ENCODE results near the gene ATP8A1. TPM values are rescaled to one million over a fixed set of nuclear protein-coding genes. Genes with fewer than 3 reads are reported as not detected.
"Not testable (repeated sequence)": the region's sequence is repeated elsewhere in the genome, so short reads cannot be mapped to it uniquely, and the experiment has no call there.

ATP8A1 gene
- polyA plus RNA-seq, 4 donors: 27.0 to 34.6 (median 27.6) TPM

DNA sequence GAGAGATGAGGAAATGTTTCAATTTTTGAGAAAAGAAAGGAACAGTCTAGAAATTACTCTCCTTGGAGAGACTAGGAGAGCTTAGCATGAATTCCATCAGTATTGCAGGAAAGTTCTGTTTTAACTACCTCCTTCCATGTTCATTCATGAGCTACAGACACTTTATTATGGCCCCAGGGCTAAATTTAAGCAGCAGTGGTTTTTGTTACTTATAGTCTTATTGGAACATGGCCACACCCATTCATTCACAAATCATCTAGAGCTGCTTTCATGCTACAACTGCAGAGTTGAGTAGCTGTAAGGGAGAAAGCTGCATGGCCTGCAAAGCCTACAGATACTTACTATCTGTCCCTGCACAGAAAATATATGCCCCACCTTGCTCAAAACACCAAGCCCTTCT lies 178.0 kb downstream of the ATP8A1 start:
- DNase-seq (ENCODE audit: low read depth in 4 of 4, low spot score in 2 of 4): no peak

GRCh38 chr4:42478509-42478908 lies 178.4 kb downstream of the ATP8A1 start:
- no peak for DNase-seq (ENCODE audit: low read depth in 4 of 4, low spot score in 2 of 4)

DNA sequence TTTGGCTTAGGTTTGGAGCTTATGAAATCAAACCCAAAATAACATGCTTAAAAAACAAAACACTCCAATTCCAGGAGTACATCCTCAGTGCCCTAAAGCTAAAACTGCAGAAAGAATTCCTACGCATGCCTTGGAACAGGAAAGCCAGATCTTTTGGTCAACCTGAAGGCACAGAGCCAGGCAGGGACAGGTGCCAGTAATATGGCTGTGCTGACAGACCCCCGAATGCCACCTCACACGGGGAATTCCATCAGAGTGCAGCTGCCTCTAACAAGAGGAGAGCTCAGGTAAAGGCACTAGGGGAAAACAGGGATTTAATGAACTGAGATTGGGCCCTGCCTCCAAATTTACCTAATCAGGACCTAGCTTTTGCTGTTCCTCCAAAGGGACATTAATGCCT lies 182.5 kb downstream of the ATP8A1 start:
- no peak for DNase-seq (ENCODE audit: low read depth in 4 of 4, low spot score in 2 of 4)

DNA sequence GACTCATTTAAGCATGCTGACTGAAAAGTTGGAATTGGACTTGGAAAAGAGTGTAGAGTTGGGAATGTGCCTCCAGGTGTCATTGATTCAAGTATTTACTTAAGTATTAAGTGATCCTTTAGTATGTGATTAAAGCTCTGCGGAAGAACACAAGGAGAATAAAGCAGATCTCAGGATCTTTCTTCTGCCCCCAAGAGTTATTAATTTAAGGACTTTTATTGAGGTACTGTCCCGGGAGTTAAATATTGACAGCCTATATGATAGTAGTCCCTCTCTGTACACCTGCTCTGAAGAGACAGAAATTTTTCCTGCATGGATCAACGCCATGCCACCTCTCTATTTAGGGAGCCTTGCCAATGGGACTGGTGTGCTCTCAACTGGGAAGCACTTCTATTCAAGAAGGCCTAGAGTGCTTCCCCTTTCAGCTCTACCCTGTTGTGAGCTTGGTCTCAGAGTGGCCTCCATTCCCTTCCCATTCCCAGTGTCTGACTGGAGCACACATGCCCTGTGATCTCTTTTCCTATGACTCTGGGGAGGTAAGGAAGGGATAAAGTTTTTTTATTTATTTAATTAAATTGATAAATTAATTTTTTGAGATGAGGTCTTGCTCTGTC lies 183.7 kb downstream of the ATP8A1 start:
- DNase-seq (ENCODE audit: low read depth in 4 of 4, low spot score in 2 of 4): no peak

DNA sequence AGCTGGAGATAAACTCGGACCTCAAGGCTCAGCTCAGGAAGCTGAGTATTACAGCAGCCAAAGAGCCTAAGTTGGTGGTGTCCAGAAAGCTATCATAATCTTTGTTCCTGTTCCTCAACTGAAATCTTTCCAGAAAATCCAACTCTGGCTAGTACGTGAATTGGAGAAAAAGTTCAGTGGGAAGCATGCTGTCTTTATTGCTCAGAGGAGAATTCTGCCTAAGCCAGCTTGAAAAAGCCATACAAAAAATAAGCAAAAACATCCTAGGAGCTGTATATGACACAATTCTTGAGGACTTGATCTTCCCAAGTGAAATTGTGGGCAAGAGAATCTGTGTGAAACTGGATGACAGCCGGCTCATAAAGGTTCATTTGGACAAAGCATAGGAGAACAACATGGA lies 185.0 kb downstream of the ATP8A1 start:
- DNase-seq (ENCODE audit: low read depth in 4 of 4, low spot score in 2 of 4): no peak

- no peak for DNase-seq (ENCODE audit: low read depth in 4 of 4, low spot score in 2 of 4)
Measured at GRCh38 chr4:42470023-42470422, 186.9 kb downstream of the ATP8A1 start.

DNA sequence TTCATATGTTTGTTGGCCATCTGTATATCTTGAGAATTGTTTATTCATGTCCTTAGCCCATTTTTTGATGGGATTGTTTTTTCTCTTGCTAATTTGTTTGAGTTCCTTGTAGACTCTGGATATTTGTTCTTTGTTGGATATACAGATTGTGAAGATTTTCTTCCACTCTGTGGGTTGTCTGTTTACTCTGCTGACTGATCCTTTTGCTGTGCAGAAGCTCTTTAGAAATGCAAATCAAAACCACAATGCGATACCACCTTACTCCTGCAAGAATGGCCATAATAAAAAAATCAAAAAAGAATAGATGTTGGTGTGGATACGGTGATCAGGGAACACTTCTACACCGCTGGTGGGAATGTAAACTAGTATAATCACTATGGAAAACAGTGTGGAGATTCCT lies 189.1 kb downstream of the ATP8A1 start:
- not testable (repeated sequence) for DNase-seq (ENCODE audit: low read depth in 4 of 4, low spot score in 2 of 4)

- DNase-seq (ENCODE audit: low read depth in 4 of 4, low spot score in 2 of 4): no peak
Measured at GRCh38 chr4:42466273-42466844, 190.5 kb downstream of the ATP8A1 start.

DNA sequence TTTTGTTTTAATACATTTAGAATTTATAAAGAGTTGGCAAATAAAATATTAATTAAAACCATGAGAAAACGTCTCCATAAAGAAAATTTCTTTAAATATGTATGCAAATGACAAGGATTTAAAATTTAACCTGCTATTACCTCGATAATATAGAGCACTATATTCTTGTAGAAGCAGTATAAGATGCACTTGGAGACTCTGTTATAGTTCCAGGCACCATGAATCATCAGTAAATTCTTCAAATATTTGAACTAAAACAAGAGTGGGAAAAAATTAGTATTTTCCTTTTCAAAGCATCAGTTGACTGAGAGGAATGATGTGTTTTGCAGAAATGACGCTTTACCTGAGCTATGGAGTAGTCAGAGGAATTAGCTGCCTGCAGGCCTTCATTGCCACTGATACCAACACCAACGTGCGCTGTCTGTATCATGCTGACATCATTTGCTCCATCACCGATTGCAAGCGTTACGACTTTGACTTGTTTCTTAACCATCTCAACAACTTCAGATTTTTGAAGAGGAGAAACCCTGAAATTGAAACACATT lies 192.3 kb downstream of the ATP8A1 start:
- DNase-seq (ENCODE audit: low read depth in 4 of 4, low spot score in 2 of 4): no peak

DNA sequence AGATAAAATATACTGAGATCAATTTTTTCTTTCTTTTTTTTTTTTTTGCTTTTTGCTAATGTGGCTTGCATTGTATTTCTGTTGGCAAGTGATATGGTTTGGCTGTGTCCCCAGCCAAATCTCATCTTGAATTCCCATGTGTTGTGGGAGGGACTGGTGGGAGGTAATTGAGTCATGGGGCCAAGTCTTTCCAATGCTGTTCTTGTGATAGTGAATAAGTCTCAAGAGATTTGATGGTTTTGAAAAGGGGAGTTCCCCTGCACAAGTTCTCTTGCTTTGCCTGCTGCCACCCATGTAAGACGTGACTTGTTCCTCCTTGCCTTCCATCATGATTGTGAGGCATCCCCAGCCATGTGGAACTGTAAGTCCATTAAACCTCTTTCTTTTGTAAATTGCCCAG lies 195.7 kb downstream of the ATP8A1 start:
- DNase-seq (ENCODE audit: low read depth in 4 of 4, low spot score in 2 of 4): not testable (repeated sequence)

DNA sequence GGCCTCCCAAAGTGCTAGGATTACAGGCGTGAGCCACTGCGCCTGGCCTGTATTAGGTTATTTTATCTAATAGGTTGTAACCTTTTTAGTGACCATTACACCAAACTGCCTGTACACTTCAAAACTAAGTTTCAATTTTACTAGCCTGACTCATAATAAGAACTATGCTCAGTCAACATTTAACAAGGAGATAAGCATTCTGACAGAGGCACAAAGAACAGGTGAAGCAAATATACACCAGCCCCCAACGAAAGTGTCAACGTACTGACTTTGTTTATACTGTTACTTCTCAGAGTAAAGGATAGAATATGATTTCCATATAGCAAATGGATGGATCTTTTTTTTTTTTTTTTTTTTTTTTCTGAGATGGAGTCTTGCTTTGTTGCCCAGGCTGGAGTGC lies 196.9 kb downstream of the ATP8A1 start:
- no peak for DNase-seq (ENCODE audit: low read depth in 4 of 4, low spot score in 2 of 4)

GRCh38 chr4:42458657-42459056 lies 198.2 kb downstream of the ATP8A1 start:
- DNase-seq (ENCODE audit: low read depth in 4 of 4, low spot score in 2 of 4): no peak

- DNase-seq (ENCODE audit: low read depth in 4 of 4, low spot score in 2 of 4): no peak
Measured at GRCh38 chr4:42454755-42455420, 202.0 kb downstream of the ATP8A1 start.

GRCh38 chr4:42453612-42454011 lies 203.3 kb downstream of the ATP8A1 start:
- DNase-seq (ENCODE audit: low read depth in 4 of 4, low spot score in 2 of 4): no peak

- no peak for DNase-seq (ENCODE audit: low read depth in 4 of 4, low spot score in 2 of 4)
Measured at GRCh38 chr4:42452823-42453222, 204.1 kb downstream of the ATP8A1 start.

- no peak for DNase-seq (ENCODE audit: low read depth in 4 of 4, low spot score in 2 of 4)
Measured at GRCh38 chr4:42446823-42447222, 210.1 kb downstream of the ATP8A1 start.

DNA sequence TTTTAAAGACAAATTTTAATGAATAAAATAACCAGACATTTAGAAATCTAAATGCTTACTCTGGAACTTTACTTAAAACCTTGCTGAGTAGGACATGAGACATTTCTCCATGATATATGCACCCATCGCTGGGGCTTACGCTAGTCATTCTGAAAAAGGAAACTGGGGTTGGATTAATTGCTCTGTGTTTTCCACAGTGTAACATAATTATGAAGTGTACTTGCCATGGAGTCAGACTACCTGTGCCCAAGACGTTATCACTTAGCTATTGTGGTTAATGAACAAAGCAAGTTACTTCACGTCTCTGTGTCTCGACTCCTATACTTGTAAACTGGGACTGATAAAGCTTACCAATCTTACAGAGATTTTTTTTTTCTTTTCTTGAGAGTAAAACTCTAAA lies 211.9 kb downstream of the ATP8A1 start:
- DNase-seq (ENCODE audit: low read depth in 4 of 4, low spot score in 2 of 4): no peak

DNA sequence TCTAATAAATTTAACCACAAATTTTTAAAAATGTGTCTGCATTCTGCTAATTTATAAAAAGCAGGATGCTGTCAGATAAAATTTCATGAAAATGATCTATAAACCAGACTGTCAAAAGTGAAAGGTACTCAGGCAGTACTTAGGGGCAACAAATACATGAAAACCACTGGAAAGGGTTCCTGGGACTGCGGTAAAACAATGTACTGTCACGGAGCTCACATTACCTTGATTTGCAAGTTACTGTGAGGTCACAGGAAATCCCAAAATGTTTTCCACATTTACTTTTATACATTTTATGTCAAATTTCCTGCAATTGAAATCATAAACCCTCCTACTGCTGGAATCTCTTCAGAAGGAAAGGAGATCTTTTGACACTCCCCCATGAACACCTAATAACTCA lies 214.3 kb downstream of the ATP8A1 start:
- DNase-seq (ENCODE audit: low read depth in 4 of 4, low spot score in 2 of 4): no peak

GRCh38 chr4:42440083-42440482 lies 216.8 kb downstream of the ATP8A1 start:
- DNase-seq (ENCODE audit: low read depth in 4 of 4, low spot score in 2 of 4): no peak

- DNase-seq (ENCODE audit: low read depth in 4 of 4, low spot score in 2 of 4): peak in 1 of 4 donors; percentile 7
Measured at GRCh38 chr4:42436928-42437565, 219.9 kb downstream of the ATP8A1 start.

- DNase-seq (ENCODE audit: low read depth in 4 of 4, low spot score in 2 of 4): no peak
Measured at GRCh38 chr4:42428036-42428435, 228.9 kb downstream of the ATP8A1 start.
